NCI-H2029 treated with DMSO at 0.1 percent for 48 hours (cell line): ENCODE data around the gene SCNN1B.
A peak's percentile ranks its signal among the peaks of the same experiment; 100 is the strongest.

Source experiments
- DNase-seq: peaks from one replicate; lab custom pipeline; 2025; lab: John Stamatoyannopoulos, UW

Gene SCNN1B

GRCh38 chr16:23321206-23321875, 19.2 kb downstream of the SCNN1B start:
- DNase-seq = no peak

- DNase-seq = no peak
These were observed 21.3 kb downstream of the SCNN1B start for GRCh38 chr16:23323224-23324030.

- DNase-seq = peak; percentile 98
These were observed 22.6 kb downstream of the SCNN1B start for GRCh38 chr16:23324727-23325126.

GRCh38 chr16:23327836-23328235, 25.7 kb downstream of the SCNN1B start:
- no peak for DNase-seq

- DNase-seq = no peak
These were observed 28.1 kb downstream of the SCNN1B start for GRCh38 chr16:23330161-23330560.

- no peak for DNase-seq
These were observed 28.6 kb downstream of the SCNN1B start for GRCh38 chr16:23330583-23331249.

GRCh38 chr16:23333034-23333579, 31.0 kb downstream of the SCNN1B start:
- DNase-seq = no peak

GRCh38 chr16:23333831-23334456, 31.8 kb downstream of the SCNN1B start:
- no peak for DNase-seq

GRCh38 chr16:23334457-23334853, 32.4 kb downstream of the SCNN1B start:
- DNase-seq = no peak

- DNase-seq = no peak
These were observed 32.8 kb downstream of the SCNN1B start for GRCh38 chr16:23334950-23335349.

- no peak for DNase-seq
These were observed 35.9 kb downstream of the SCNN1B start for GRCh38 chr16:23337836-23338550.

GRCh38 chr16:23339787-23340186, 37.7 kb downstream of the SCNN1B start:
- DNase-seq = no peak

- no peak for DNase-seq
These were observed 40.1 kb downstream of the SCNN1B start for GRCh38 chr16:23342083-23342640.

- no peak for DNase-seq
These were observed 41.8 kb downstream of the SCNN1B start for GRCh38 chr16:23343643-23344612.

GRCh38 chr16:23345237-23345636, 43.1 kb downstream of the SCNN1B start:
- DNase-seq = no peak

GRCh38 chr16:23348579-23349469, 46.7 kb downstream of the SCNN1B start:
- no peak for DNase-seq

GRCh38 chr16:23351360-23351759, 49.3 kb downstream of the SCNN1B start:
- peak; percentile 69 for DNase-seq

- no peak for DNase-seq
These were observed 51.3 kb downstream of the SCNN1B start for GRCh38 chr16:23353440-23353839.

GRCh38 chr16:23354246-23354645, 52.1 kb downstream of the SCNN1B start:
- no peak for DNase-seq
